Endothelial cell of umbilical vein (primary cell): ENCODE data around the gene TTLL5.

Experiments
- FOS ChIP-seq: IDR thresholded peaks from 2 replicates; pipeline ENCODE4 v1.6.1; 2011; ENCODE audit warnings: mild to moderate bottlenecking, low read length, moderate library complexity, borderline replicate concordance; ENCODE audit not compliant: insufficient read depth
- JUN ChIP-seq: IDR thresholded peaks from 2 replicates; pipeline ENCODE4 v1.6.1; 2011; ENCODE audit warnings: borderline replicate concordance, low read depth; ENCODE audit not compliant: insufficient read length, insufficient read depth
- POLR2A ChIP-seq: IDR thresholded peaks from 2 replicates; pipeline ENCODE4 v1.6.1; 2012; ENCODE audit warnings: low read depth, mild to moderate bottlenecking, control low read depth, low read length
- POLR2AphosphoS5 ChIP-seq: IDR thresholded peaks from 2 replicates; pipeline ENCODE4 v1.6.1; 2012; ENCODE audit warnings: low read depth, mild to moderate bottlenecking, control low read depth, low read length, moderate library complexity; ENCODE audit not compliant: insufficient read depth
- TF ChIP-seq, protein P1 (sequence below), 2 donors: IDR thresholded peaks; 1 replicate in 1 of 2; 2 replicates in 1 of 2; pipeline ENCODE4 v1.5.1; 2011; ENCODE audit warnings: low read length in 2 of 2, mild to moderate bottlenecking in 2 of 2, moderate library complexity in 2 of 2, control low read depth in 1 of 2, inconsistent platforms in 1 of 2, low read depth in 1 of 2; ENCODE audit not compliant: insufficient read depth in 1 of 2; ENCODE audit errors: extremely low read depth in 1 of 2
- TF ChIP-seq, protein P2 (sequence below): IDR thresholded peaks from 2 replicates; pipeline ENCODE4 v1.6.1; 2011; ENCODE audit not compliant: insufficient read depth, insufficient read length

DNA sequence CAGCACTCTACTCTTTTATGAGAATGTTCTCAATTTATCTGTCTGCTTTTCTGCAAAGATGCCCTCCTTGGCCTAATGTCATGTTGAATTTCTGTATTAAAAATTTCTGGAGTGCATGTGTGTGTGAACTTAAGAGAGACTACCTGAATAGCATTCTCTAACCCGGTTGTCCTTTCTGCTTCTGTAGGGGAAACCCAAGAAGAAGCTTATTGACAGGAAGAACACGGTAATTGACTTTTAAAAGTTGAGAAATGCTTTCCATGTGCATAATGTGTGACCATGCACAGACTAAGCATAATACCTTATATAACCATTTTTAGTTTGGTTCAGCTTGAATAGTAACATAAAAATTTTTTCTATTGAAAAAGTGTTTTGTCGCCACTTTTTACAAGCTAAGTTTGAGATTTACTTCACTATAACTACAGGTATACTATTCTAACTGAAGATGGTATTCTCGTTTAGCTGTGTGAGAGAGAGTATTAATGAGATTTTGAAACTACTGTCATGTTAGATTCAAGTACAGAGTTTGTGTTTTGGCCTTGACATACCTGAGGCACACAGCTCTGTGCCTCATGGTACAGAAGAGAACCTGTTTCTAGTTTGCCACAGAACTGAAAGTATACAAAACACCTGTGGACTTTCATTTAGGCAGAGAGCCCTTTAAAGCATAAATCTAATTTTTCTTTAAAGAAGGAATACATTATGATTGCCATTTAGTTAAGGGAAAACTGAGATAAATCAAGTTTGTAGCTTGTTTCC is 96.8 kb downstream of the TTLL5 start:
- TF ChIP-seq, protein P1, sequence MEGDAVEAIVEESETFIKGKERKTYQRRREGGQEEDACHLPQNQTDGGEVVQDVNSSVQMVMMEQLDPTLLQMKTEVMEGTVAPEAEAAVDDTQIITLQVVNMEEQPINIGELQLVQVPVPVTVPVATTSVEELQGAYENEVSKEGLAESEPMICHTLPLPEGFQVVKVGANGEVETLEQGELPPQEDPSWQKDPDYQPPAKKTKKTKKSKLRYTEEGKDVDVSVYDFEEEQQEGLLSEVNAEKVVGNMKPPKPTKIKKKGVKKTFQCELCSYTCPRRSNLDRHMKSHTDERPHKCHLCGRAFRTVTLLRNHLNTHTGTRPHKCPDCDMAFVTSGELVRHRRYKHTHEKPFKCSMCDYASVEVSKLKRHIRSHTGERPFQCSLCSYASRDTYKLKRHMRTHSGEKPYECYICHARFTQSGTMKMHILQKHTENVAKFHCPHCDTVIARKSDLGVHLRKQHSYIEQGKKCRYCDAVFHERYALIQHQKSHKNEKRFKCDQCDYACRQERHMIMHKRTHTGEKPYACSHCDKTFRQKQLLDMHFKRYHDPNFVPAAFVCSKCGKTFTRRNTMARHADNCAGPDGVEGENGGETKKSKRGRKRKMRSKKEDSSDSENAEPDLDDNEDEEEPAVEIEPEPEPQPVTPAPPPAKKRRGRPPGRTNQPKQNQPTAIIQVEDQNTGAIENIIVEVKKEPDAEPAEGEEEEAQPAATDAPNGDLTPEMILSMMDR (IDR thresholded peaks at IDR 0.05; ENCODE audit: extremely low read depth in 1 of 2, insufficient read depth in 1 of 2, low read depth in 1 of 2, low read length in 2 of 2): no peak
- TF ChIP-seq, protein P2, sequence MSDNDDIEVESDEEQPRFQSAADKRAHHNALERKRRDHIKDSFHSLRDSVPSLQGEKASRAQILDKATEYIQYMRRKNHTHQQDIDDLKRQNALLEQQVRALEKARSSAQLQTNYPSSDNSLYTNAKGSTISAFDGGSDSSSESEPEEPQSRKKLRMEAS: no peak
- TF ChIP-seq POLR2AphosphoS5 (no peak), POLR2A (no peak), JUN (no peak), FOS (no peak)
